ENCODE data around the gene BTN2A1. TPM values are rescaled to one million over a fixed set of nuclear protein-coding genes. Genes with fewer than 3 reads are reported as not detected.

Gene BTN2A1
- total RNA-seq, 4 donors from 2014 or later: 14.7 to 23.9 (median 18.2) TPM

DNA sequence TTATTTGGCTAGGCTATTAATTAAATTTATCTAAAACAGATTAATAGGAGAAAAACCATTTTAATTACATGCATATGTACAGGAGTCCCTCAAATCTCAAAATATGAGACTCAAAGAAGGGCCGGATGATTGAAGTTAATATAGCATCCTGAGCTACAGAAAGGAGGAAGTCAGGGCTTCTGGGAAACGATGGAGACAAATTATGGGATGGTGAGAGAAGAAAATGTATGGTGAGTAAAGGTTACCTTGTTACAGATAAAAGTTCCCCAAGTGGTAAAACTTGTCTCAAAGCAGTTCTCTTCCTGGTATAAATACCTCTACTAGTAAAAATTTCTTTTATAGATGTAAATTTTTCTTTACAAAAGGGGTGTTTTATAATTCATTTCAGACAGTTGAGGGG lies 26.4 kb downstream of the BTN2A1 start:
- no peaks in the 10 kb centered on the region for H3K27me3 ChIP-seq
- peaks cover 0 to 11% (median 0%) of the 10 kb centered on the region in 3 donors for H3K9me3 ChIP-seq
- H3K36me3 ChIP-seq: no peaks in the 10 kb centered on the region
- H3K4me1 ChIP-seq: no peaks in the 10 kb centered on the region
- ATAC-seq: no peak
- H3K27ac ChIP-seq: no peak overlapping the region
- no peak overlapping the region for H3K4me3 ChIP-seq
- TF ChIP-seq EP300 (IDR thresholded peaks at IDR 0.05) (no peak), POLR2AphosphoS5 (IDR thresholded peaks at IDR 0.05) (no peak), POLR2A (IDR thresholded peaks at IDR 0.05) (no peak)
- TF ChIP-seq, protein P1, sequence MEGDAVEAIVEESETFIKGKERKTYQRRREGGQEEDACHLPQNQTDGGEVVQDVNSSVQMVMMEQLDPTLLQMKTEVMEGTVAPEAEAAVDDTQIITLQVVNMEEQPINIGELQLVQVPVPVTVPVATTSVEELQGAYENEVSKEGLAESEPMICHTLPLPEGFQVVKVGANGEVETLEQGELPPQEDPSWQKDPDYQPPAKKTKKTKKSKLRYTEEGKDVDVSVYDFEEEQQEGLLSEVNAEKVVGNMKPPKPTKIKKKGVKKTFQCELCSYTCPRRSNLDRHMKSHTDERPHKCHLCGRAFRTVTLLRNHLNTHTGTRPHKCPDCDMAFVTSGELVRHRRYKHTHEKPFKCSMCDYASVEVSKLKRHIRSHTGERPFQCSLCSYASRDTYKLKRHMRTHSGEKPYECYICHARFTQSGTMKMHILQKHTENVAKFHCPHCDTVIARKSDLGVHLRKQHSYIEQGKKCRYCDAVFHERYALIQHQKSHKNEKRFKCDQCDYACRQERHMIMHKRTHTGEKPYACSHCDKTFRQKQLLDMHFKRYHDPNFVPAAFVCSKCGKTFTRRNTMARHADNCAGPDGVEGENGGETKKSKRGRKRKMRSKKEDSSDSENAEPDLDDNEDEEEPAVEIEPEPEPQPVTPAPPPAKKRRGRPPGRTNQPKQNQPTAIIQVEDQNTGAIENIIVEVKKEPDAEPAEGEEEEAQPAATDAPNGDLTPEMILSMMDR (IDR thresholded peaks at IDR 0.05): no peak
- WGBS, 2 donors (ENCODE audit: low coverage in 1 of 2): 88 to 90% methylated on average over 2 of the region's 2 CpGs

DNA sequence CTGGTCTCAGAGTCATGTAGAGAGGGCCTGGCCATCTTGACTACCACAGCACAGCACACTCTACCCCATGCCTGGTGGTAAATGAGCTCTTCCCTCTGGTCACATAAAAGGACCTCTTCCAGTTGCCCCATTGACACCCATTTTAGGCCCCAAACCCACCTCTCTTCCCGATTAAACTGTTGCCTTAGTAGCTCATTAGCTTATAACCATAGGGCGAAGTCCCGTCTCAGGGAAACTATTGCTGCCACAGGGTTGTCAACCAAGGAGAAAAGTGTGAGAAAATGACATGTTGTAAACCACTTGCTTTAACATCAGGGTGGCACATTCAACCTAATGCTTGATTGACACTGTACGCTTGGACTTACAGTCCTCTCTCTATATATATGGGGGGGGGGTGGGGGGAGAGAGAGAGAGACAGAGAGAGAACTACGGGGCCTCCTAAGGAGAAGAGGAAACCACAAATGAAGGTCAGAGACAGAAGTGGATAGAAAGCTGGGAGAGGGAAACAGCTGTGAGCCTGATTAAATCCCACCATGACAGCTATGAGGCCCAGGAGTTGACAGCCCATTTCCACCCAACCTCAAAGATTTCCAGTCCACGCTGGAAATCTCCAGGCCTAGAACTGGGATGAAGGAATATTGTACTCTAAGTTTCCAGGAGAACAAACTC lies 27.5 kb downstream of the BTN2A1 start:
- Histone ChIP-seq H3K27me3 (no peaks in the 10 kb centered on the region), H3K27ac (no peak overlapping the region), H3K9me3 (peaks cover 0 to 11% (median 0%) of the 10 kb centered on the region in 3 donors), H3K36me3 (no peaks in the 10 kb centered on the region), H3K4me3 (no peak overlapping the region), H3K4me1 (no peaks in the 10 kb centered on the region)
- no peak for ATAC-seq
- TF ChIP-seq, protein P1 (IDR thresholded peaks at IDR 0.05): no peak
- no peak for TF ChIP-seq EP300 (IDR thresholded peaks at IDR 0.05)
- WGBS, 2 donors (ENCODE audit: low coverage in 1 of 2): 70 to 83% methylated on average over 1 to 4 of the region's 6 CpGs

DNA sequence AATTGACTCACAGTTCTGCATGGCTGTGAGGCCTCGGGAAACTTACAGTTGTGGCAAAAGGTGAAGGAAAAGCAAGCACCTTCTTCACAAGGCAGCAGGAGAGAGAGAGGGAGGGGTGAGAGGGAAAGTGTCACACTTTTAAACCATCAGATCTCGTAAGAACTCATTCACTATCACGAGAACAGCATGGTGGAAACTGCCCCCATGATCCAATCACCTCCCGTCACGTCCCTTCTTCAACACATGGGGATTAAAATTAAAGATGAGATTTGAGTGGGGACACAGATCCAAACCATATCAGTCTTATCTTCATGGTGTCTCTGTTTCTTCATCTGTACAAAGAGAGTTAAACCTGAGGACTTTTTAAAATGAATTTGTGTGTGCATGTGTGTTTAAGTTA lies 28.6 kb downstream of the BTN2A1 start:
- Histone ChIP-seq H3K27ac (no peak overlapping the region), H3K4me3 (no peak overlapping the region), H3K36me3 (no peaks in the 10 kb centered on the region), H3K27me3 (no peaks in the 10 kb centered on the region), H3K9me3 (peaks cover 0 to 11% (median 0%) of the 10 kb centered on the region in 3 donors), H3K4me1 (no peaks in the 10 kb centered on the region)
- no peak for TF ChIP-seq POLR2A (IDR thresholded peaks at IDR 0.05)
- no peak for TF ChIP-seq EP300 (IDR thresholded peaks at IDR 0.05)
- TF ChIP-seq POLR2AphosphoS5 (IDR thresholded peaks at IDR 0.05): no peak
- TF ChIP-seq, protein P1 (IDR thresholded peaks at IDR 0.05): no peak
- no peak for ATAC-seq
- 84% methylated on average over 5 of the region's 5 CpGs; no CpG with 5 or more reads in 1 of the 2 donors for WGBS, 2 donors (ENCODE audit: low coverage in 1 of 2)

DNA sequence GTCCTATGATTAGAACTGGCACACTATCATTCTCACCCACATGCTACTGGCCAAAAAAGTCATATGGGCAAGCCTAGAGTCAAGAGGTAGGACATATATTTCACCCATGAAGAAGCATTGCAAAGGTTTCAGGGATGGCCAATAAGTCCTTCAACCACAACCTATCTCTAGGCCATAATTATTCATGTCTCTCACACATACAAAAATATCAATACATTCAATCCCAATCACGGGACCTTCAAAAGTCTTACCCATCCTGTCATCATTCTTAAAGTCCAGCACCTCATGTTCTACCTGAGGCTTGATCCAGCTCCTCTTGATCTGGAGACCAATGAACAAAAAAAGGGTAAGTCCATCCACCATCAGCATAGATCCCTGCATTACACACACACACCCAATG lies 29.7 kb downstream of the BTN2A1 start:
- Histone ChIP-seq H3K4me1 (no peaks in the 10 kb centered on the region), H3K36me3 (no peaks in the 10 kb centered on the region), H3K9me3 (peaks cover 0 to 11% (median 0%) of the 10 kb centered on the region in 3 donors), H3K4me3 (no peak overlapping the region), H3K27me3 (no peaks in the 10 kb centered on the region), H3K27ac (no peak overlapping the region)
- no peak for ATAC-seq
- TF ChIP-seq POLR2A (IDR thresholded peaks at IDR 0.05) (no peak), POLR2AphosphoS5 (IDR thresholded peaks at IDR 0.05) (no peak), EP300 (IDR thresholded peaks at IDR 0.05) (no peak)
- TF ChIP-seq, protein P1 (IDR thresholded peaks at IDR 0.05): no peak
- 94 to 100% methylated on average over 1 of the region's 1 CpG for WGBS, 2 donors (ENCODE audit: low coverage in 1 of 2)

Data from gastroesophageal sphincter (tissue), 4 donors.